GM18909 (cell line): Measurements from ENCODE around the gene GFI1B.
"Not testable (repeated sequence)": the region's sequence is repeated elsewhere in the genome, so short reads cannot be mapped to it uniquely, and the experiment has no call there.

Experiments used
- ATAC-seq: cut with Tn5 transposase; IDR thresholded peaks from one replicate; pipeline ENCODE4 v1.9.1; 2021; ENCODE audit warnings: mild to moderate bottlenecking; ENCODE audit not compliant: unreplicated experiment, poor library complexity

Gene GFI1B

DNA sequence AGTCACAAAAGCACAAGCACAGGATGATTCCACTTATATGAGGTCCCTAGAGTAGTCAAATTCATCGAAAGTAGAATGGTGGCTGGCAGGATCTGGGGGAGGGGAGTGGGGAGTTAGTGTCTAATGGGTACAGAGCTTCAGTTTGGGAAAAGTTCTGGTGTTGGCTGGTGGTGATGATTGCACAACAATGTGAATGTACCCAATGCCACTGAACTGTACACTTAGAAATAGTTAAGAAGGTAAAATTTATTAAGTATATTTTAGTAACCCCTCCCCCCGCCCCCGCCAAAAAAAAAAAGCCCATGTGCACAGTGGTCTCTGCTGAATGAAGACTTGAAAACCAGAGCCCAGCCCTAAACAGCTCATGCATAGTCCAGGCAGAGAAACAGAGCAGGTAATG, 27.5 kb downstream of the GFI1B start:
- no peak for ATAC-seq

DNA sequence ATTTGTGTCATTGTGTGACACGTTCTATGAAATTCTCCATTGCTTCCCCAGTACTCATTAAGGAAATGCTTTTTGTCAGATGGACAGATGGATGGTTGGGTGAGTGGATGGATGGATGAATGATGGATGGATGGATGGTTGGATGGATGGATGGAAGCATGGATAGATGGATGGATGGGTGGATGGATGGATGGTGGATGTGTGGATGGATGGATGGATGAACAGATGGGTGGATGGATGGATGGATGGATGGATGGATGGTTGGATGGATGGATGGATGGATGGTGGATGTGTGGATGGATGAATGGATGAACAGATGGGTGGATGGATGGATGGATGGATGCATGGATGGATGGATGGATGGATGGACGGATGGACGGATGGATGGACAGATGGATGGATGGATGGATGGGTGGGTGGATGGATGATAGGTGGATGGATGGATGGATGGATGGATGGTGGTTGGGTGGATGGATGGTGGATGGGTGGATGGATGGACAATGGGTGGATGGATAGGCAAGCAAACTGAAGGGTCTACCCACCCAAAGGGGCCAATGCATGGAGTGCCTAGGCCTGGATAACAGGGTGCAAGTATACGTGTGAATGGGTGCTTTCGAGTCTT, 28.3 kb downstream of the GFI1B start:
- ATAC-seq, result no peak

DNA sequence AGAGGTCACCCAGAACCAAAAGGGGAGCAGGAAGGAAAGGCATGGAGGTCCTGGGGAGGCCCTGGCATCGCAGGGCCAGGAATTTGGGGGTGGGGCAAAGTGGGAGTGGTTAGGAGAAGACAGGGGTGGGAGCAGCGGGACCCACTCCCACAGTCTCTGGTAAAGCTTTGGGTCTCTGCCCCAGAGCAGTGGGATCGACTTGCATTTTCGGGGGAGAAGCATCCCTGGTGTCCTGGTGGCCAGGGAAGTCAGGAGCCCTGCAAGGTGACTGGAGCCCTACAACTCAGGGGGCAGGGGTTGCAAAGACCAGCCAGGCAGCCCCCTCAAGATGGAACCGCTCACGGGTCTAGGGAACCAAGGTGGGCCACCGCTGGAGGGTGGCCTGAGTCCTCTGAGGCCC, 29.9 kb downstream of the GFI1B start:
- ATAC-seq, result no peak

DNA sequence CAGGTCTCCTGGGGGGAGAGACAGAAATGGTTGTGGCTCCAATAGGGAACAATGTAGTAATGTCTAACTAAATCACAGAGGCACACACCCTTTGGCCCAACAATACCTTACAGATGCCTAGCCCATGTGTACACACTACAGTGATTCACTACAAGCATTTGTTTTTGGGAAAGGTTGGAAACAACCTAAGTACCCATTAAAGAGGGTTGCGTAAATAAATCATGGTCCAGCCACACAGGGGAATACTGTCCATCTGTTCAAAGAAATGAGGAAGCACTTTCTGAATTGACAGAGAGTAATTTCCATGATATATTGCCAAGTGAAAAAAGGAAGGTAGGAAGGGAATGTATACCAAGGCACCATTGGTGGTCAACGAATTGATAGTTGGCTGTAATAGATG, 30.3 kb downstream of the GFI1B start:
- no peak for ATAC-seq

DNA sequence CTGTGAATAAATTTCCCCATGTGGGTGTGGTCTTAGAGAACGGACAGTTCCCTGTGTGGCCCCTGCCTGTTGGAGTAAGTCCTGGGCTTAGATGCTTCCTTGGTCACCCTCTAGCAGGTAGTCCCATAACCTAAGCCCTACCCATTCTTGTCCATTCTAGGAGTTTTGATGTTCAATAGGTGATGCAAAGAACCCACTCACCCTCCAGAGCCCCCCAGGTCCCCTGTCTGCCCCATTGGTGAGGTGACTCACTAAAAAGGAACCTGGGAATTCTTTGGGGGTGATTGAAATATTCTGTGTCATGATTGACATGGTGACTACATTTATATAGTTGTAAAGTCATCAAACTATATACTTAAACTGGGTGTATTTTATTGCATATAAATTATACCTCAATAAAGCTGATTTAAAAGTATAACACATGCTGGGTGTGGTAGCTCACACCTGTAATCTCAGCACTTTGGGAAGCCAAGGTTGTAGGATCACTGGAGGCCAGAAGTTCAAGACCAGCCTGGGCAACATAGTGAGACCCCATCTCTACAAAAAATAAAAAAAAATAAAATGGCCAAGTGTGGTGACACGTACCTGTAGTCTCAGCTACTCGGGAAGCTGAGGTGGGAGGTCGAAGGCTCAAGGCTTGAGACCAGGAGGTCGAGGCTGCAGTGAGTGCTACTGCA, 31.6 kb downstream of the GFI1B start:
- no peak for ATAC-seq

DNA sequence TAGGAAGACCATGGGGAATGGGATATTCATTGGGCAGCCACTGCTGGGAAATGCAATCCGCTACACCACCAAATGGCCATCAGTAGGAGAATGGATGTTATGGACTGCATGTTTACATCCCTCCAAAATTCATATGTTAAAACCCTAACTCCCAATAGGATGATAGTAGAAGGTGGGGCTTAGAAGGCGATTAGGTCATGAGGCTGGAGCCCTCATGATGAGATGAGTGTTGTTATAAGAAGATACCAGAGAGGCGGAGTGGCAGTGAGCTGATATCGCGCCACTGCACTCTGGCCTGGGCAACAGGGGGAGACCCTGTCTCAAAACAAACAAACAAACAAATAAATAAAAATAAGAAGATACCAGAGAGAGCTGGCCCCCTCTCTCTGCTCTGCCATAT, 36.2 kb downstream of the GFI1B start:
- ATAC-seq, result no peak

DNA sequence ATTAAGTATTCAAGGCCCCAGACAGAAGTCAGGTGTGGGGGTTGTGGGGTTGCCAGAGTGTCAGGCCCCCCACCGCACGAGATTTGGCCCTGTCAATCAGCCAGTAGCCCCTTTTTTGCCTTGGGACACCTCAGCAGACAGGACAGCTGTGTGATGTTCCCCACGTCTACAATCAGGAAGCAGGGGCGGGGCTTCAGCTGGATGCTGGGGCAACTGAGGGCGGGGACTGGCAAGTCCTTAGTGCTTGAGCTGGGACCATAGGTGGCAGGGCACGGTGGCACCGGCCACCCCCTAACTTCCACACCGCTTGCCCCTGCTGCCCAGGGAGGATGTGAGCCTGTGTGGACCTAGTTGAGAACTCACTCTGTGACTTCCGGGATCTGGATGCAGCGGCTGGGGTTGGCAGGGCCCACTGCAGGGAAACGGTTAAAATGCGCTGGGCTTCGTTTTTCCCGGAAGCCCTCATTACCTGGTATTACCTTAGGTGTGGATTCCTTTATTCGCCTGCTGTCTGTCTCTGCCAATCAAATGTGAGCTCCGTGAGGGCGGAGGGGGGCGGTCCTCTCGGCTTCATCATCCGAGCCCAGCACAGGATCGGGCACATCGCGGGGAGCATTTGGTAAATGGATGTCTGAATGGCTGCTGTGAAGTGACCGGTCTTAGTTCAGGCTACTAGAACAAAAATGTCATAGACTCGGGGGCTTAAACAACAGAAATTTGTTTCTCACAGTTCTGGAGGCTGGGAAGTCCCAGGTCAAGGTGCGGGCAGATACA, 44.8 kb downstream of the GFI1B start:
- no peak for ATAC-seq

DNA sequence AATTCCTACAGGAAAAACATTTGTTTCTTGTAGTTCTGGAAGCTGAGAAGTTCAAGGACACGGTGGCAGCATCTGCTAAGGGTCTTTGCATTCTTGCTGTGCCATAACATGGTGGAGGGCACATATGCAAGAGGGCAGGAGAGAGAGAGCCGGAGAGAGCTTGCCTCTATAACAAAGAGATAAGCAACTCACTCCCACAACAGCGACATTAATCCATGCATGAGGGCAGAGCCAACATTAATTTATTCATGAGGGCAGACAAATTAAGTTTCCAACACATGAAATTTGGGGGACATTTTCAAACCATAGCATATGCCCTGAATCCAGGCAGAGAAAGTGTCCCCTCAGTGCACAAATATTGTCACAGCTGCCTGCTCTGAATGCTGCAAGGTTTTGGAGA, 47.9 kb downstream of the GFI1B start:
- no peak for ATAC-seq

DNA sequence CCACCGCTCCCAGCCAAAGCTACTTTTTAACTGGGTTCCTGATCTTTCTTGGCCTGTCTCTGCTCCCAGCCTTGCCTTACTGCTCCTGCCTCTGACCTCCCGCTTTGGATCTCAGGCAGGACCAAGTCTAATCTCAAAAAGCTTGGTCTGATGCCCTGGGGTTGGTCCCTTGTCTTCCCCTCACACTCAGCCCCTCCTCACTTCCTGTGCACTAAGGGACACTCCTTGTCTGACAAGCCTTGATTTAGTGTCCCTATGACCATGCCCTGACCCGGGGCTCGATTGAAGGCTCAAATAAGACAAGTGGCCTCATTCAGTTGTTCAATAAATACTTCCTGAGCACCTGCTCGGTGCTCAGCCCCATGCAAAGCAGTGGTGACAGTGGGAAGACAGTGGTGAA, 48.6 kb downstream of the GFI1B start:
- ATAC-seq, result no peak

DNA sequence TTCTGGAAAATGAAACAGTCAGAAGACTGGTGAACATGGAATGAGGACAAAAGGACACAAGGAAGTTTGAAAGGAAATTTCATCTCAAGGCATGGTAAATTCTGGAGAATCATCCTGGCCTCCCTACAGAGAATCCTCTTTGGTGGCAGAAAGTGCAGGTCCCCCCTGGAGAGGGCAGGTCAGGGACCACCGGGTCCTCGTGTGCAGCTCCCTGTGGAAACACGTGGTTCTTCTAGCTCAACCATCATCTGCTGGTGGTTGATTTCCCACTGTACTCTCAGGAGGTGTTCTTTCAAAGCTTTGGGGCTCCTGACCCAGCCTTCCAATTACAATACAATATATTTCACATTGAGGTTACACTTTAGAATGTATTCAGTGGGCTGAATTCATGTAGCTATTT, 49.7 kb downstream of the GFI1B start:
- ATAC-seq, result no peak

DNA sequence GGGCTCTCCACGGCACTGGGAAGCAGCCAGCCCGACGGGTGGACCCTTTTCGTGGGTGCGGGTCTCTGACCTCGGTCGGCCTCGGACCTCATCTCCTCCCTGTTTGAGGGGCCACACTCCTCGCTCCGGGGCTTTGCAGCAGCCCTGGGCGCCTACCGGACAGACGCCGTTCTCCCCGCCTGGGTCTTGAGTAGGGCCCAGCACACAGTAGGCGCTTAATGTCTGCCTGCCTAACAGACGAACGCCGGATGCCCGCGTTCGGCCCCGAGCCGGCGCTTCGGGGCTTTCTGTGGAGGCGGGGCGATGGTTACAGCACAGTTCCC, 51.5 kb downstream of the GFI1B start:
- no peak for ATAC-seq

DNA sequence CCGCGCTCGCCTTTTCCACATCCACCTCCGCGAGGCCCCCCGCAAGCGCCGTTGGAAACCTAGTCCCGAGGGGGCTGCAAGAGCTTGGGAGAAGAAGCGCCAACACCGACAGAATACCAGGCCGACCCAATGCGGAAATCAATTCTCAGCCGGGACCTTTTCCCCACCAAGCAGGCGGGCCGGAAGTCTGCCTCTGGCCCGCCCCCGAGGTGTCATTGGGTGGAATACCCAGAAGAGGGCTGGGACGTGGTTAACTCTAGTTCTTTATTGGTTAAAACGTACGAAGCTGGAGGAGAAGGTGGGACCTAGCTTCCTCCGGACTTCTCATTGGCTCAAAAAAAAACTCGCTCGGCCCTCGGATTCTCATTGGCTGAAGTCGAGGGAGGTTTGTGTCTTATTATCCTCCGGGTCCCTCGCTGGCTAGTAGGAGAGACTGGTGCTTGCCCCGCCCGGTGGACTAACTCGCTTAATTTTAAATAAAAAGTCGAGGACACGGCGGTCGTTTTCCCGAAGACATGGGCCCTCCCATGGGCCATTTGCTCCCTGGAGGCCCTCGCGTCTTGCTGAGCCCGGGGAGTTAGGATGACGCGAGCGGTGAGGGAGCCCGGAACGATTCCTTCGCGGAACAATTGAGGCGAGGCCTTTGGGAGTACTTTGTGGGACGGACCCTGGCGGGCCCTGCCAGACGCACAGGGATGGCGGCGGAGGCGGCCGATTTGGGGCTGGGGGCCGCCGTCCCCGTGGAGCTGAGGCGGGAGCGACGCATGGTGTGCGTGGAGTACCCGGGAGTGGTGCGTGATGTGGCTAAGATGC, 52.0 kb downstream of the GFI1B start, which contains the start of gene GTF3C5:
Gene GTF3C5 (plus strand): TSS at position 681 of the 813 bp plus-strand sequence. CDS start 15 bp downstream, at position 696.
- peak; percentile 94 for ATAC-seq

DNA sequence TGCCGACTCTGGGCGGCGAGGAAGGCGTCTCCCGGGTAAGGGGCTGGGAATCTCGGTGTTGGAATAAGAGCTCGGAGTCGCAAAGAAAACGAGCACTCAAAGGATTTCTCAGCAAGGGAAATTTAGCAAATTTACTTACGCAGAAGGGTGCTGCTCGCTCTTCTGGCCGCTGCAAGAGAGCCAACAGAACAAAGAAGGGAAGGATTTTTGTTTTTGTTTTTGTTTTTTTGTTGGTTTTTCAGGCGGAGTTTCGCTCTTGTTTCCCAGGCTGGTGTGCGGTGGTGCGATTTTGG, 52.6 kb downstream of the GFI1B start:
- no peak for ATAC-seq

DNA sequence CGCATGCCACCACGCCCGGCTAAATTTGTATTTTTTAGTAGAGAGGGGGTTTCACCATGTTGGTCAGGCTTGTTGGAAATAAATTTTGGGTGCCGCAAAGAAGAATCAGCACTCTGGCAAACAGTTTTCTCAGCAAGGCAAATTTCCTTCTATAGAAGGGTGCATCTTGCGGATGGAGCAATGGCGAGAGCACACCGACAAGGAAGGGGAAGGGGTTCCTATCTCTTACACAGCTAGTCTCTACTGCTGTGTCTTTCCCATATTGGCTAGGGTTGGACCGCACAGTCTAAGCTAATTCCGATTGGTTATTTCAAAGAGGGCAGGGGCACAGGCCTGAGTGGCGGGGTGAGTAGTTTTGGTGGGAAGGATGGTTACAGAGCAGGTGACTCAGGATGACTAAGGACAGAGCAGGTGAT, 53.0 kb downstream of the GFI1B start:
- ATAC-seq, result no peak

DNA sequence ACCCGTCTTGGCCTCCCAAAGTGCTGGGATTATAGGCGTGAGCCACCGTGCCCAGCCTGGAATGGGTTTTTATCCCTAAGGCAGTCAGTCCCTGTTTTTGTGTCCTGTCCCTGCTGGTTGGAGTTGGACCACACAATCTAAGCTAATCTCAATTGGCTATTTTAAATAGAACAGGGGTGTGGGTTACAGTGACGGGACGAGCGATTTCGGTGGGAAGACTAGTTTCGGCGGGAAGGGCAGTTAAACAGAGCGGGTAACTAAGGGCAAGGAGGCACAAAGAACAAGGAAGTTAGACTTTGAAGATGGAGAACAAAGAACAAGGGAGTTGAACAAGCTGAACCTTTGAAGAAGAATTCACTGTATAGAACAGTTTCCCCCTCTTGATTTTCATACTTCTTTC, 53.7 kb downstream of the GFI1B start:
- ATAC-seq, result no peak

DNA sequence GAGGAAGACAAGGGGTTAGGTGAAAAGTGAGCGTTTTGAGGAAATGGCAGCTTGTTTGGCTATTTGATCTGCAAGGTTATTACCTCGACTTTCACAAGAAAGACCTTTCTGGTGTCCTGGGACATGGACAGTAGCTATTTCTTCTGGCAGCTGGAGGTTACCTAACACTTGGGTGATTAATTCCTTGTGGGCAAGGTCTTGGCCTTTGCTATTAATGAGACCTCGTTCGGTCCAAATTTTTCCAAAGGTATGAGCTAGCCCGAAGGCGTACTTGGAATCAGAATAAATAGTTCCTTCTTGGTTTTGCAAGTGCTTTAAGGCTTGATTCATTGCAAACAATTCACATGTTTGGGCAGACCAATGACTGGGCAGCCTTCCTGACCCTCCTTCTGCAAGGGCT, 57.2 kb downstream of the GFI1B start:
- ATAC-seq, result no peak

DNA sequence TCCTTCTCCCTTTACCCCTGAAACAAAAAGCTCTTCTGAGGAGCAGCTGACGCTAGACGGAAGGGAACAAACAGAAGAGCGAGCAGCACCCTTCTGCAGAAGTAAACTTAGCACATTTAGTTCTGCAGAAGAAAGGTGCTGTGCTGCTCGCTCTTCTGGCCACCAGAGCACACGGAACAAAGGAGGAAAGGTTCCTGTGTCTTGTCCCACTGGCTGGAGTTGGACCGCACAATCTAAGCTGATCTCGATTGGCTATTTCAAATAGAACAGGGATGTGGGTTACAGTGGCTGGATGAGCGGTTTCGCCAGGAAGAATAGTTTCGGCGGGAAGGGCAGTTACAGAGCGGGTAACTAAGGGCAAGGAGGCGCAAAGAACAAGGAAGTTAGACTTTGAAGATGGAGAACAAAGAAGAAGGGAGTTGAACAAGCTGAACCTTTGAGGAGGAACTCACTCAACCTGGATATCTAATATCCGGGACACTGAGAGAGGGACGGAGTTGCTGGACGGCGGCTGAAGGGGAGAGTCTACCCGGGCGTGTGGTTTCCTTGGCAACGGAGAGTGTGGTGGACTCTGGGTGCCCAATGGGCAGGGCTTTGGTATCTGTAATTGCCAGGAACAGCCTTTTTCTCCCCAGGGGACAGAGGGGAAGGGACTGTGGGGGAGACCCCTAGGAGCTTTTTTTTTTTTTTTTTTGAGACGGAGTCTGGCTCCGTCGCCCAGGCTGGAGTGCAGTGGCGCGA, 59.5 kb downstream of the GFI1B start:
- ATAC-seq, result no peak

DNA sequence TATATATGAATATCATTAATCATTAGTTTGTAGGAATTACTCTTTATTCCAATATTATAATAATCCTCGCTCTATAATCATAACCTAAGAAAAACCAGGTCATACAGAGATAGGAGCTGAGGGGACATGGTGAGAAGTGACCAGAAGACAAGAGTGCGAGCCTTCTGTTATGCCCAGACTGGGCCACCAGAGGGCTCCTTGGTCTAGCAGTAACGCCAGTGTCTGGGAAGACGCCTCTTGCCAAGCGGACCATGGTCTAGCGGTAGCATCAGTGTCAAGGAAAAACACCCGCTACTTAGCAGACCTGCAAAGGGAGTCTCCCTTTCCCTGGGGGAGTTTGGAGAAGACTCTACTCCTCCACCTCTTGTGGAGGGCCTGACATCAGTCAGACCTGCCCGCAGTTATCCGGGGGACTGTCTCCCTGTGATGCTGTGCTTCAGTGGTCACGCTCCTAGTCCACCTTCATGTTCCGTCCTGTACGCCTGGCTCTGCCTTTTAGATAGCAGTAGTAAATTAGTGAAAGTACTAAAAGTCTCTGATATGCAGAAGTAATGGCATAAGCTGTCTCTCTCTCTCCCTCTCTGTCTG, 62.5 kb downstream of the GFI1B start:
- not testable (repeated sequence) for ATAC-seq
